Bronchial epithelial cell (primary cell): Measurements from ENCODE around the gene FTO. TPM values are rescaled to one million over a fixed set of nuclear protein-coding genes. Genes with fewer than 3 reads are reported as not detected.
"Not testable (repeated sequence)": the region's sequence is repeated elsewhere in the genome, so short reads cannot be mapped to it uniquely, and the experiment has no call there.

Experiments
- DNase-seq: peaks from one replicate; pipeline ENCODE4 v3.0.0-alpha.2; 2010; ENCODE audit warnings: low read depth
- FAIRE-seq: peaks from 2 replicates; lab custom pipeline; 2011; peaks lifted over from hg19 to GRCh38; lab: Jason Lieb, UNC
- H3K27me3 ChIP-seq: 2 replicates; pipeline ENCODE4 v1.5.1; 2011; ENCODE audit warnings: low read length; ENCODE audit not compliant: control insufficient read depth, insufficient read depth
- H3K36me3 ChIP-seq: 2 replicates; pipeline ENCODE4 v1.5.1; 2011; ENCODE audit warnings: low read length; ENCODE audit not compliant: control insufficient read depth, insufficient read depth
- H3K4me3 ChIP-seq: 2 replicates; pipeline ENCODE4 v1.5.1; 2011; ENCODE audit warnings: mild to moderate bottlenecking, low read depth, low read length, control low read depth
- total RNA-seq: library from RNA; depleted of rRNA; stranded (reverse); fragments of >200 nt; gene quantifications from 2 replicates; pipeline ENCODE4 v1.2.1, GENCODE V29; 2014
- TF ChIP-seq, protein P1 (sequence below): IDR thresholded peaks from 2 replicates; pipeline ENCODE4 v1.5.1; 2011; ENCODE audit warnings: mild to moderate bottlenecking, moderate library complexity, low read length, control low read depth, inconsistent platforms; ENCODE audit not compliant: insufficient read depth, severe bottlenecking

FTO gene
- total RNA-seq, 1 donor from 2014 or later: 41.6 TPM

DNA sequence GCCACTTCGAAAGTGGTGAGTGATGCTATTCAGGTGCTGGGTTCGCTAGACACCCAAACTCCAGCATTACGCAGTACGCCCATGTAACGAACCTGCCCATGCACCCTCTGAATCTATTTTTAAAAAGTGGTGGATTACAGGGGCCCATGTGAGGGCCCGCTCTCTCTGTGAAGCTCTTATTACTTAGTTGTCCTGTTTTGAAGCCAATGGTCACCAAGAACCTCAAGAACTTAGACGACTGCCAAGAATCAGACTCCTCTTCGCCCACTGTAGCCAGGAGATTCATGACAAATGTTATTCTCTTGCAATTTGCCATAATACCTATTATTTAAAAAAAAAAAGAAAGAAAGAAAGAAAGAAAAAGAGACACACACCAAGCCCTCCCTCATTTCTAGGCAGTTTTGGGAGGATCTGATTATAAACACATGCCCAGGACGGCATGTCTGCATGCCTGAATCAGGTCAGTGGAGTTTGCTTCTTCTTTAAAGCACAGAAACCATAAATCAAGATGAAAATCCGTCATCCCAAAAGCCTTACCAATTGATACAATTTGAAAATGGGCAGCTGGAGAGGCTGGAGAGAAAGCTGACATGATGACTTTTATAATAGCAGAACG is 474.0 kb downstream of the FTO start:
- FAIRE-seq (no peak), DNase-seq (no peak)
- TF ChIP-seq, protein P1, sequence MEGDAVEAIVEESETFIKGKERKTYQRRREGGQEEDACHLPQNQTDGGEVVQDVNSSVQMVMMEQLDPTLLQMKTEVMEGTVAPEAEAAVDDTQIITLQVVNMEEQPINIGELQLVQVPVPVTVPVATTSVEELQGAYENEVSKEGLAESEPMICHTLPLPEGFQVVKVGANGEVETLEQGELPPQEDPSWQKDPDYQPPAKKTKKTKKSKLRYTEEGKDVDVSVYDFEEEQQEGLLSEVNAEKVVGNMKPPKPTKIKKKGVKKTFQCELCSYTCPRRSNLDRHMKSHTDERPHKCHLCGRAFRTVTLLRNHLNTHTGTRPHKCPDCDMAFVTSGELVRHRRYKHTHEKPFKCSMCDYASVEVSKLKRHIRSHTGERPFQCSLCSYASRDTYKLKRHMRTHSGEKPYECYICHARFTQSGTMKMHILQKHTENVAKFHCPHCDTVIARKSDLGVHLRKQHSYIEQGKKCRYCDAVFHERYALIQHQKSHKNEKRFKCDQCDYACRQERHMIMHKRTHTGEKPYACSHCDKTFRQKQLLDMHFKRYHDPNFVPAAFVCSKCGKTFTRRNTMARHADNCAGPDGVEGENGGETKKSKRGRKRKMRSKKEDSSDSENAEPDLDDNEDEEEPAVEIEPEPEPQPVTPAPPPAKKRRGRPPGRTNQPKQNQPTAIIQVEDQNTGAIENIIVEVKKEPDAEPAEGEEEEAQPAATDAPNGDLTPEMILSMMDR: no peak
- Histone ChIP-seq H3K36me3 (no peaks in the 10 kb centered on the region), H3K4me3 (no peak overlapping the region), H3K27me3 (no peaks in the 10 kb centered on the region)

DNA sequence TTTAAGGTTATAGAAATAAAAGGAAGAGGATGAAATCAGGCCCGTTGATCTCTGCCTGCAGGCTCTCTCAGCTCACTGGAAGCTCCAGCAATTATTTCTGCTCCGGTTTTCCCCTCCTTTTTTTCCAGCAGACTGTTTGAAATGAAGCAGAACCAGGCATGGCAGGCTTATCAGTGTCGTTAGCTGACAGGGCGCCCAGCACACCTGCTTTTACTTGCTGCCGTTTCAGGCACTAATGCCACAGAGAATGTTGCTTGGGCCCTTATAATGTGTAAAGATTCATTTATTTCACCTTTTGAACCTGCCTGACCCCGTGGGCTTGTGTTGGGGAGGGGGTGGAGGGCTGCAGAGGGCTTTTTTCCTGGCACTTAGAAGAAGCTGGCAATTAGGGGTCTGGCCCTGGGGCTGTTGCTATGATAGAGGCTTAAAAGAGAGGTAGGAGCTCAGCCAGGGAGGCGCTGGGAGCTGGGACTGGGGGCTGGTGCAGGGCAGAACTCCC is 474.6 kb downstream of the FTO start:
- no peak for FAIRE-seq
- no peak for DNase-seq
- TF ChIP-seq, protein P1: no peak
- no peaks in the 10 kb centered on the region for H3K36me3 ChIP-seq
- no peaks in the 10 kb centered on the region for H3K27me3 ChIP-seq
- H3K4me3 ChIP-seq: no peak overlapping the region

DNA sequence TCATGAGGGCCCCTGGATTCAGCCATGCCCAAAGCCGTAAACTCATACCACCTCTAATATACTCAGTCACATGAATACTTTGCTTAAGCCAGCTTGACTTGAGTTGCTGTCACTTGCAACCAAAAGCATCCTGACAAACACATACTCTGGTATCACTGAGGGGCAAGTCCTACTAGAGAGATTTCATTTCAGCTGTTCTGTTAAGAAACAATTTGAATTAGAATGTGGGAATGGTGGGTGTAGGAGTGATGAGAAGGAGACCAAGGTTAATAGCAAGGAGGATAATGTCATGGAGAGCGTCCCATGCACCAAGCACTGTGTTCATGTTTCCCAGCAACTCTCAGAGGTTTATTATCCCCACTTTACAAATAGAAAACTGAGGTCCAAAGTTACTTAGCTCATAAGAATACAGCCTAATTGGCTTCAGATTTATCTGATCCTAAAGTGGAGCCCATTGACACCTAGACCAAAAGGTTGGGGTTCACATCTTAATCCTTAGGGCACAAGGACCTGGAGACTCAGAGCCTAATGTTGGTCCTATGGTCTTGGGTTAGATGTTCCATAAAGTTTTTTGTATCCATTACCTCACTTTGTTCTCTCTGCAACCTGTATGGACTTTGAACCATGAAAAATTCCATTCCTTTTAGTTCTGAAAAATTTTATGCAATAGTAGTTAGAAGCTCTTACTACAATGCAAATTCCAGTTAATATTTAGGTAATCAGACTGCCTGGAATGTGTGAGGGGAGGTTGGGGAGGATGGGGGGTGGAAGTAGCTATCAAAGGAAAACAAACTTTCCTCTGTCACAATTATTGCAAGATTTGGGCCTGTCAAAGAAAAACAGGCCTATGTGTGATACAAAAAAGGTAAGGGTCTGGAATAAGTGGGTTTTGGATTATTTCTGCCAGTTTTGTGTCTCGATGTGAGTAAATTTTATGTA is 476.7 kb downstream of the FTO start:
- no peaks in the 10 kb centered on the region for H3K36me3 ChIP-seq
- TF ChIP-seq, protein P1: no peak
- FAIRE-seq (no peak), DNase-seq (no peak)
- H3K27me3 ChIP-seq: no peaks in the 10 kb centered on the region
- no peak overlapping the region for H3K4me3 ChIP-seq

DNA sequence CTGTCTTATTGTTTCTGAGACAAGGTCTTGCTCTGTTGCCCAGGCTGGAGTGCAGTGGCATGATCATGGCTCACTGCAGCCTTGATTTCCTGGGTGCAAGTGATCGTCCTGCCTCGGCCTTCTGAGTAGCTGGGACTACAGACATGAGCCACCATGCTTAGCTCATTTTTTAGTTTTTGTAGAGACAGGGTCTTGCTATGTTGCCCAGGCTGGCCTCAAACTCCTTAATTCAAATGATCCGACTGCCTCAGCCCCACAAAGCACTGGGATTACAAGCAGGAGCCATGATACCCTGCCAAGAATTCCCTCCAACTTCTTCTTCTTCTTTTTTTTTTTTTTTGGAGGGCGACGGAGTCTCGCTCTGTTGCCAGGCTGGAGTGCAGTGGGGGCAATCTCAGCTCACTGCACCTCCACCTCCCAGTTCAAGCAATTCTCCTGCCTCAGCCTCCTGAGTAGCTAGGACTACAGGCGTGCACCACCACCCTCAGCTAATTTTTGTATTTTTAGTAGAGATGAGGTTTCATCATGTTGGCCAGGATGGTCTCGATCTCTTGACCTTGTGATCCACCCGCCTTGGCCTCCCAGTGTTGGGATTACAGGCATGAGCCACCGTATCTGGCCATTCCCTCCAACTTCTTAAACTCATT is 477.9 kb downstream of the FTO start:
- H3K36me3 ChIP-seq, DNase-seq, H3K27me3 ChIP-seq, H3K4me3 ChIP-seq, FAIRE-seq: not testable (repeated sequence)

DNA sequence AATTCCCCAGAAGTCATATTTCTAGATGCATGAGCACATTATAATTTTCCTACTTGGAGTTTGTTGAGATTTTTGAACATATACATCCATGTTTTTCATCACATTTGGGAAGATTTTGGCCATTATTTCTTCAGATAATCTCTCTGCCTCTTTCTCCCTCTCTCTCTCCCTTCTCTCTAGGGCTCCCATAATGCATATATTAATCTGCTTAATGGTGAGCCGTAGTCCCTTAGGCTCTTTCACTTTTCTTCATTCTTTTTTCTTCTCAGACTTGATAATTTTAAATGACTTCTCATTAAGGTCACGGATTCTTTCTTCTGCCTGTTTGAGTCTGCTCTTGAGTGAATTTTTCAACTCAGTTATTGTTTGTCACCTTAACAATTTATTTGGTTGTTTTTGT is 481.1 kb downstream of the FTO start:
- FAIRE-seq (no peak), DNase-seq (no peak)
- TF ChIP-seq, protein P1: no peak
- Histone ChIP-seq H3K36me3 (no peaks in the 10 kb centered on the region), H3K4me3 (no peak overlapping the region), H3K27me3 (no peaks in the 10 kb centered on the region)

DNA sequence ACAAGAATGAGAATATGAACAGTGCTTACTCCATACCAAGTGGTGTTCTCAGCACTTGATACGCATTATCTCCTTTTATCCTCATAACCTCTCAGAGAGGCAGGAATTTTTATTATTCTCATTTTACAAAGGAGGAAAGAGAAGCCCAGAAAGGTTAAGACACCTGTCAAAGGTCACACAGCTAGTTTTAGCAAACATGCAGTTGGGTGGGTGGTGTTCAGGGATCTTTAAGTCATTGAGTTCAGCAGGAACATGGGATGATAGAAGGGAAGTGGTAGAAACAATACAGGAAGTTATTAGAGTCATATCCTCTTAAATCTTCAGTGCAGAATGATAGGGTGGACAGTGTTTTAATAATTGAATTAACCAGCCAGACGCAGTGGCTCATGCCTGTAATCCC is 487.2 kb downstream of the FTO start:
- FAIRE-seq: no peak
- H3K27me3 ChIP-seq: no peaks in the 10 kb centered on the region
- H3K36me3 ChIP-seq: no peaks in the 10 kb centered on the region
- TF ChIP-seq, protein P1: no peak
- no peak for DNase-seq
- no peak overlapping the region for H3K4me3 ChIP-seq
